Measurements from ENCODE around the gene ITGA1. TPM values are rescaled to one million over a fixed set of nuclear protein-coding genes. Genes with fewer than 3 reads are reported as not detected.
"Not testable (repeated sequence)": the region's sequence is repeated elsewhere in the genome, so short reads cannot be mapped to it uniquely, and the experiment has no call there.

The ITGA1 gene
- total RNA-seq, result 100 to 1,000 TPM; 129 to 136 TPM

DNA sequence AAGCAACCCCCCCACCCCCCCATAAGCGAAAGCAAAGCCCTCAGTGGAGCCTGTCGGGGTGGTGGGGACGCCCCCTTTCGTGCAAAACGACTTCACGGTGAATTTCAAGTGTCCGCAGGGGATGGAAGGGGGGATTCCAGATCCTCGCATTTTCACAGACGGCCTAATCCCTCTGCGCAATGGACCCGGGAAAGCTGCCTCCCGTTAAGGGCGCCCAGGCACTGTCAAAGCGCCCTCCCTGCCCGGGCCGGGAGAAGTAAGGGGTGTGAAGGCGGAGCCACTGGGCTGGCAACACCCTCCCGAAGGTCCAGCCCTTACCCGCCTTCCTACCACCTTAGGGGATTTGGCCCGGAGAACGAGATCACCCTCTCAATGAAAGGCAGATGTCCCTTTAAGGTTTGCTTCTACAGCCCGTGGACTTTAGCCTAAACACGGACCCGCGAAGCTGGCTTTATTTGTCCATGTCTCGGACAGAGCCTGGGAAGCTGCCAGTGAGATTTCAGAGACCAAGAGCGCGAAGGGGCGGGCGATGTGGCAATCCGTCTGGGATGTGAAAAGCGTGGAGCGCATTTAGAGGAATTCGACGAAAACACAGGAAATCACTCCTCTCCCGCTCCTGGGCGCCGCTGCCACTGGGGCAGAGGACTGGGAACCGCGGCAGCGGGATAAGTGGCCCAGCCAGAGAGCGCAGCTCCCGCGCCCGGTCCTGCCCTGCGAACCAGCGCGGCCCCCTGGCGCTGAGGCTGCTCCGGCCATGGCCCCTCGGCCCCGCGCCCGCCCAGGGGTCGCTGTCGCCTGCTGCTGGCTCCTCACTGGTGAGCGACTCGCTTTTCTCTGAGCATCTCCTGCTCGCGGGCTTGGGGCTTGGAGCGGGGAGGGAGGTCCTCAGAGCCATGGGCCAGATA, at the start of gene ITGA1, which contains the start of gene PELO:
ITGA1 (plus strand) TSS at position 317 of the 905 bp plus-strand sequence; CDS start at position 755, 438 bp downstream.
PELO (plus strand) TSS at position 317 of the 905 bp plus-strand sequence. CDS start 12,479 bp downstream, outside the sequence.
- Mint-ChIP-seq H3K4me1 (ENCODE audit: low read depth in 2 of 2) (peaks cover 44 to 52% of the 10 kb centered on the region in 2 donors), H3K27ac (peak within 1 kb of the TSS; percentile 72 to 98), H3K9me3 (peaks cover 4% of the 10 kb centered on the region), H3K4me3 (peak within 1 kb of the TSS; percentile 80), H3K27me3 (peaks cover 2 to 18% of the 10 kb centered on the region in 2 donors), H3K36me3 (peaks cover 21% of the 10 kb centered on the region)
- DNase-seq (ENCODE audit: low spot score) (peak; percentile 89), ATAC-seq (peak; percentile 90 to 94)

DNA sequence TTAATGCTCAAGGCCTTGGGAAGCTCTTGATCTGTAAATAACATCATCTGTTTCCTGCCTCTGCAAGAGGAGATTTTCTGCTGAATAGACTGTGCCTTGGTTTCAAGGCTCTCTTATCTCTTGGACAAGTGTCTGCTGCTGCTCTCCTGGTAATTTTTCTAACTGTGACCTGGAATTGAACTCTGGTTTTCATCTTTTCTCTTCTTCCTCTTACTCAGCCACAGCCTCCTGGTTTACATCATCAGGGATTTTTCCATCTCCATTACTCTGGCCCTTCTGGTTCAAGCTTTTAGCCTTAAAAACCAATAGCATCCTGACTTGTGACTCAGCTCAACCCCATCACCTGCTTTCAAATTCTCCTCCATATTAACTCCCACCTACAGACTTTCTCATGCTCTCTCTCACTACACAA, 49.6 kb upstream of the ITGA1 start:
- H3K4me3 Mint-ChIP-seq, result peak overlapping the region; percentile 9

DNA sequence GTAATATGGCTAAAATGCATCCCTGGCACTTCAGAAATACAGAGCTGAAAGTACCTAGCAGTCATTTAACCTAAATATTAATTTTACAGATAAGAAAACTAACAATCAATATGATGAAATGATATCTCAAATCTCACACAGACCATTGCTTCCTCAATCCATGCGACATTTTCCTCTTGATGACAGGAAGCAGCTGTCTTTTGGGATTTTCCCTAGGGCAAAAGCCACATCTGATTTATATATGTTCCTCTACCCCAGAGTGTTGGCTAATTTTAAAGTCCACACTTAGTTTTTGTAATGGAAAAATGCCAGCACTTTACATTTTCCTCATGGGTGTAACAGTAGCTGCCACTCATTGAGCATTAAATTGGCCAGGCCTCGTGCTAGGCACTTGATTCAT, 47.7 kb upstream of the ITGA1 start:
- no peak overlapping the region for H3K4me3 Mint-ChIP-seq
- H3K36me3 Mint-ChIP-seq, result peaks cover 9% of the 10 kb centered on the region
- no peak for DNase-seq (ENCODE audit: low spot score)
- no peak for ATAC-seq
- no peak overlapping the region for H3K27ac Mint-ChIP-seq
- H3K4me1 Mint-ChIP-seq (ENCODE audit: low read depth in 2 of 2), result peaks cover 27 to 48% of the 10 kb centered on the region in 2 donors
- peaks cover 5% of the 10 kb centered on the region for H3K9me3 Mint-ChIP-seq
- peaks cover 3 to 7% of the 10 kb centered on the region in 2 donors for H3K27me3 Mint-ChIP-seq

More for the DNA sequence above, 49.6 kb upstream of the ITGA1 start:
- ATAC-seq (no peak), DNase-seq (ENCODE audit: low spot score) (no peak)
- Mint-ChIP-seq H3K4me1 (ENCODE audit: low read depth in 2 of 2) (peaks cover 15 to 30% of the 10 kb centered on the region in 2 donors), H3K36me3 (peaks cover 9% of the 10 kb centered on the region), H3K27me3 (peaks cover 3 to 7% of the 10 kb centered on the region in 2 donors), H3K27ac (no peak overlapping the region), H3K9me3 (peaks cover 5% of the 10 kb centered on the region)

DNA sequence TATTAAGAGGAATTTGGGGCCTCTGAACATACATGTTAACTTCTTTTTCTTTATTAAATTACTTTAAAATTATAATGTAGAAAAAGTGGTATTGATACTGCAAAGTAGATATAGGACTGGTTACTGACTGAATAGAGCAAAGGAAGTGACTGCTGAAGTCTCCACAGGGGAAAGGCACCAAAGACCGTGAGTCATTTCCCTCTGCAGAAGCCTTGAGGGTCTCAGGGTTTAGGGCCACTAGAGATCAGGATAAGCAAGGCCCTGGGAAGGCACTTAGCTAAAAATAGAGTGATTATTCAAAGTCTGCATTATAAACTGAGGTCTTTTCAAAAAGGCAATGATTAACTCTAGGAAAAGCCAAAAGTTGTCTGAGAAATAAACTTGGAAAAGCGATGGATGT, 44.7 kb upstream of the ITGA1 start:
- ATAC-seq (peak in 1 of 2 donors; percentile 76), DNase-seq (ENCODE audit: low spot score) (no peak)
- Mint-ChIP-seq H3K4me1 (ENCODE audit: low read depth in 2 of 2) (peaks cover 37 to 60% of the 10 kb centered on the region in 2 donors), H3K27me3 (peaks cover 3 to 7% of the 10 kb centered on the region in 2 donors), H3K36me3 (peaks cover 9% of the 10 kb centered on the region), H3K27ac (peak overlapping the region; percentile 64 to 81), H3K9me3 (peaks cover 8% of the 10 kb centered on the region), H3K4me3 (peak overlapping the region; percentile 88)

DNA sequence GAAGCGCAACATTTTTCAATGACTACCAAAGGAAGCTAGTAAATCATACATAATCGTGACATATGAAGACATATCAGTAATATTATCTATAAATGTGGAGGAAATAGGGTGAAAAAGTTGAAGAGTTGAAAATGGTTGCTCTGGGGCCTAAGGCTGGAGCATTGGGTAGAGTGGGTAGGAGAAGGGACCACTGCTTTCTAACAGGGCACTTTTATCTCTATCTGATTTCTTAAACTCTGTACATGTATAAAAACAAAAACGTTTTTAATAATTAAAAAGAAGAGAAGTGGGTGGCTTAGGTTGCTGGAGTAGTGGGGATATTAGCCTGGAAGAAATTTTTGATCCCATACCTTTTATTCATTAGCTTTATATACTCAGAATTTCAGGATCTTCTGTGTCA, 44.2 kb upstream of the ITGA1 start:
- Mint-ChIP-seq H3K27me3 (peaks cover 3 to 7% of the 10 kb centered on the region in 2 donors), H3K27ac (peak overlapping the region; percentile 64 to 81), H3K4me3 (peak overlapping the region; percentile 88), H3K36me3 (peaks cover 9% of the 10 kb centered on the region), H3K4me1 (ENCODE audit: low read depth in 2 of 2) (peaks cover 36 to 60% of the 10 kb centered on the region in 2 donors), H3K9me3 (peaks cover 3% of the 10 kb centered on the region)
- ATAC-seq (peak; percentile 2 to 44), DNase-seq (ENCODE audit: low spot score) (no peak)

DNA sequence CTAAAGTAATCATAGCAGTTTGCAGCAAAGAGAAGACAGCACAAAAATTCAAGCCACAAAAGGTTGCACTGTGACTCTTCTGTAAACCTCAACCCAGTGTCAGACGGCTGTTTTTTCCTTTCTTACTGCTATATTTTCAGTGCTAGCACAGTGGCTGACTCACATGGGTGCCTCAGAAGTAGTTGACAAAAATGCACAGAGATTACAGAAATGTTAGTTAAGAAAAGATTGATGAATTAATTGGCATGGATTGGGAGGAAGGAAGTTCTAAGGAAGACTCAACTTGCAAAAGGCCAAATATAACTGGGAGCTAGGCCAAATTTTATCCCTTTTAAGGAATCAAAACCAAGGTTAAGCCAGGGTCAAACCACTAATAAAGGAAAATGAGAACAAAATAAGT, 43.7 kb upstream of the ITGA1 start:
- H3K9me3 Mint-ChIP-seq, result peaks cover 3% of the 10 kb centered on the region
- peaks cover 41 to 63% of the 10 kb centered on the region in 2 donors for H3K4me1 Mint-ChIP-seq (ENCODE audit: low read depth in 2 of 2)
- H3K36me3 Mint-ChIP-seq, result peaks cover 8% of the 10 kb centered on the region
- peak; percentile 70 for DNase-seq (ENCODE audit: low spot score)
- H3K27me3 Mint-ChIP-seq, result peaks cover 3 to 7% of the 10 kb centered on the region in 2 donors
- peak overlapping the region; percentile 64 to 81 for H3K27ac Mint-ChIP-seq
- peak overlapping the region; percentile 88 for H3K4me3 Mint-ChIP-seq
- ATAC-seq, result peak; percentile 94 to 95

DNA sequence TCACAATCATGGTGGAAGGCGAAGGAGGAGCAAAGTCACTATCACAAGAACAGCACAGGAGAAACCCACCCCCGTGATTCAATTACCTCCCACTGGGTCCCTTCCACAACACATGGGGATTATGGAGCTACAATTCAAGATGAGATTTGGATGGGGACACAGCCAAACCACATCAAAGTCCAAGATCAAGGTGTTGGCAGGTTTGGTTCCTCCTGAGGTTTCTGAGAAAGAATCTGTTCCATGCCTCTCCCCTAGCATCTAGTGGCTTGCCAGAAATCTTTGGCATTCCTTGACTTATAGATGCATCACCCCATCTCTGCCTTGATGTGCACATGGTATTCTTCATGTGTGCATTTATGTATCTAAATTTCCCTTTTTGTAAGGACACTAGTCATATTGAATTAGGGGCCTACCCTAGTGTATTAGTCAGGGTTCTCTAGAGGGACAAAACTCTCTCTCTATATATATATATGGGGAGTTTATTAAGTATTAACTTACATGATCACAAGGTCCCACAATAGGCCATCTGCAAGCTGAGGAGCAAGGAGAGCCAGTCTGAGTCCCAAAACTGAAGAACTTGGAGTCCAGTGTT, 42.8 kb upstream of the ITGA1 start:
- not testable (repeated sequence) for DNase-seq (ENCODE audit: low spot score); ATAC-seq; H3K36me3 Mint-ChIP-seq; H3K27me3 Mint-ChIP-seq; H3K4me3 Mint-ChIP-seq; H3K9me3 Mint-ChIP-seq
- H3K4me1 Mint-ChIP-seq (ENCODE audit: low read depth in 2 of 2), result peaks cover 49 to 68% of the 10 kb centered on the region in 2 donors
- H3K27ac Mint-ChIP-seq, result peak overlapping the region; percentile 8 to 81

DNA sequence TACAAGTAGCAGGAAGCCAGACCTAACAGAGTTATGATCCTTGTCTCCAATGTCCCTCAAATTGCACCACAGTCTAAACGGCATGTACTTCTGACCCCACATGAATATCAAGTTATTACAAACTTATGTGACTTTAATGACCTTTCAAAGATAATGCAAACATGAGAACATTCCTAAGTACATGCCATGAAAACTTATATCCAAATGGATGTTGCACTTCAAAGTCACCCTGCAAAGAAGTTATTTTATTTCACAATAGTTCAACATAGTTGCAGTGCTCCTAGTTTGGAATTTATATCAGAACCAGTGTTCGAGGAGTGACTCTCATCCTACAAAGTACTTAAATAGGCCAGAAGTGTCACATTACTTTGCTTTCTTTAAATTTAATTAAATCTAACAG, 41.2 kb upstream of the ITGA1 start:
- H3K4me1 Mint-ChIP-seq (ENCODE audit: low read depth in 2 of 2), result peaks cover 52 to 68% of the 10 kb centered on the region in 2 donors
- H3K4me3 Mint-ChIP-seq, result no peak overlapping the region
- H3K9me3 Mint-ChIP-seq, result peaks cover 3% of the 10 kb centered on the region
- no peak for ATAC-seq
- DNase-seq (ENCODE audit: low spot score), result no peak
- no peak overlapping the region for H3K27ac Mint-ChIP-seq
- H3K27me3 Mint-ChIP-seq, result peaks cover under 1 to 3% of the 10 kb centered on the region in 2 donors
- peaks cover 5% of the 10 kb centered on the region for H3K36me3 Mint-ChIP-seq

DNA sequence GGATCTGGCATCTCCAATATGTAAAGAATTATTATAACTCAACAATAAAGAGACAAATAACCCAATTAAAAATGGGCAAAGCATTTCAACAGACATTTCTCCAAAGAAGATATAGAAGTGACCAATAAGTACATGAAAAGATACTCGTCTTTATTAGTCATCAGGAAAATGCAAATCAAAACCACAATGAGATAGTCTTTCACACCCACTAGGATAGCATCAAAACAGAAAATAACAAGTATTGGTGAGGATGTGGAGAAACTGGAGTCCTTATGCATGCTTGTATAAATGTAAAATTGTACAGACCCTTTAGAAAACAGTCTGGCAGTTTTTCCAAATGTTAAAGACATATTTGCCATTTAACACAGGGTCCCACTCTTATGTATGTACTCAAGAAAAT, 39.1 kb upstream of the ITGA1 start:
- H3K27me3 Mint-ChIP-seq, result peaks cover 5 to 6% of the 10 kb centered on the region in 2 donors
- ATAC-seq (peak; percentile 84 to 88), DNase-seq (ENCODE audit: low spot score) (no peak)
- H3K4me1 Mint-ChIP-seq (ENCODE audit: low read depth in 2 of 2), result peaks cover 51 to 52% of the 10 kb centered on the region in 2 donors
- H3K4me3 Mint-ChIP-seq, result peak overlapping the region; percentile 71
- peak overlapping the region; percentile 80 to 94 for H3K27ac Mint-ChIP-seq
- H3K36me3 Mint-ChIP-seq, result peaks cover 5% of the 10 kb centered on the region
- peaks cover 8% of the 10 kb centered on the region for H3K9me3 Mint-ChIP-seq

DNA sequence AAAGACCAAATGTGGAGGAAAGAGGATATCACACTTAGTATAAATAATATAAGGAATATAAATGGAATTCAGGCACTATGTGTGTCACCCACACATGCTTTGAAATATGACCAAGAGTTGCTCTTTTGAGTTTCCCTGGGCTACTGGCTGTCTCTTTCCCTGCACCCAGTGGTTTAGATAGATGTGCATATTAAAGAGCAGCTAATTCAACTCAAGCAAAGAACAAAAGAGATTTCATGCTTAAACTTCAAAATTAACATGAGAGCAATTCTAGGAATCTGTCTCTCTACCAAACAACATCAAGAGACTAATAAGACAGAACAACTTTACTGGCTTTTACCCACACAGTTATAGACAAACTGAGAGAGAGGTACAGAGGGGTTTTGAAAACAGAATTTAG, 38.0 kb upstream of the ITGA1 start:
- Mint-ChIP-seq H3K4me3 (peak overlapping the region; percentile 2), H3K27ac (peak overlapping the region; percentile 80 to 94), H3K4me1 (ENCODE audit: low read depth in 2 of 2) (peaks cover 47 to 51% of the 10 kb centered on the region in 2 donors), H3K36me3 (peaks cover 5% of the 10 kb centered on the region), H3K9me3 (peaks cover 8% of the 10 kb centered on the region), H3K27me3 (peaks cover 9 to 10% of the 10 kb centered on the region in 2 donors)
- ATAC-seq, result no peak
- no peak for DNase-seq (ENCODE audit: low spot score)

DNA sequence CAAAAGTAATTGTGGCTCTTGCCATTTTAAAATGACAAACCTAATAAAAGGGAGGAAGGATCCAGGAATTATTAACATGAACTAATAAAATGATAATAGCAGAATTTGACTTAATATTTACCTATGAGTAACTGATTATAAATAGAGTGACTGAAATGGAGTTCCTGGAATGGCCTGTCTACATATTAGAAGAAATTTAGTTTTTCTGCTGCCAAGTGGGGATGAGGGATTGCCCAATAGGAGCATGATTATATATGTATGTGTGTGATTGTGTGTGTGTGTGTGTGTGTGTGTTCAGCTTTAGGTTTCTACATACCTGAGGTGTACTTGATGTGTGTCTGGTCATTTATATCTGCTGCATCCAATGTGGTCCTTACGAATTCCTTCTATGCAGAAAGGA, 36.6 kb upstream of the ITGA1 start:
- Mint-ChIP-seq H3K4me3 (no peak overlapping the region), H3K36me3 (no peaks in the 10 kb centered on the region), H3K27ac (peak overlapping the region in 1 of 2 donors; percentile 6), H3K27me3 (peaks cover 9 to 10% of the 10 kb centered on the region in 2 donors), H3K9me3 (peaks cover 5% of the 10 kb centered on the region), H3K4me1 (ENCODE audit: low read depth in 2 of 2) (peaks cover 33 to 40% of the 10 kb centered on the region in 2 donors)
- DNase-seq (ENCODE audit: low spot score), result no peak
- ATAC-seq, result no peak

DNA sequence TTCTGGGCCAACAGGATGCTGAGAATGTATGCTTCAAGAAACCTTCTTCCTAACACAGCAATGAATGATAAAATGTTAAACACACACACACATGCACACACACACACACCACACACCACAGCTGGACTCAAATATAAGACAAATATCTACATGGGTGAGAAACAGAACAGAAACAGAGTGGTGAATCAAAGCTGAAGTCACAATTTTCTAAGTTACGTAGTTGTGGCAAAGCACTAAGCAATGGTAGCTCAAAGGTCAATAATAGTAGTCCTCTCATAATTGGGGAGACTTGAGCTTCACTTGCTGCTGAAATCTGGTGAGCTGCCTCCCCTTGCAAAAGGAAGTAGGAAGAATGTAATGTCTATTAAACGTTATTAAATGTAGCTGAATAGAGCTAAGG, 33.7 kb upstream of the ITGA1 start:
- ATAC-seq (no peak), DNase-seq (ENCODE audit: low spot score) (no peak)
- no peak overlapping the region for H3K27ac Mint-ChIP-seq
- H3K36me3 Mint-ChIP-seq, result no peaks in the 10 kb centered on the region
- H3K9me3 Mint-ChIP-seq, result peaks cover 5% of the 10 kb centered on the region
- peaks cover 19 to 33% of the 10 kb centered on the region in 2 donors for H3K4me1 Mint-ChIP-seq (ENCODE audit: low read depth in 2 of 2)
- no peak overlapping the region for H3K4me3 Mint-ChIP-seq
- peaks cover 9 to 10% of the 10 kb centered on the region in 2 donors for H3K27me3 Mint-ChIP-seq

DNA sequence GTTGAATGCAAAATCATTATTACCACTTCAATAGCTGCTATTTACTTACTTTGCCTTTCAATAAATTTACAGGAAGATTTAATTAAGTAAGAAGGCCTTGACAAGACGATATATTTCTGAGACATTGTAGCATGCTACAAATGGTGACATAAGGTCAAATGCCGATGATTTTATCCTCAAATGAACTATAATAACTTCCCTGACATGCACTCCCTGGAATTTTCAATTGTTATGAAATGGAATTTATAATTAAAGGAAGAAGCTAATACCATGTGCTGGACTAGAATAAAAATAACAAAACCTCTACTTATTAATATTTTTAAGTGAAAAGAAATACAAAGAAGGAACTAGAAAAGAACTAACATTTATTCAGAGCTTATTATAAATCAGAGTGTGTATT, 30.2 kb upstream of the ITGA1 start:
- H3K27ac Mint-ChIP-seq, result no peak overlapping the region
- no peak overlapping the region for H3K4me3 Mint-ChIP-seq
- H3K4me1 Mint-ChIP-seq (ENCODE audit: low read depth in 2 of 2), result peaks cover 16 to 25% of the 10 kb centered on the region in 2 donors
- no peaks in the 10 kb centered on the region for H3K36me3 Mint-ChIP-seq
- ATAC-seq, result no peak
- peaks cover 9 to 10% of the 10 kb centered on the region in 2 donors for H3K27me3 Mint-ChIP-seq
- DNase-seq (ENCODE audit: low spot score), result no peak
- H3K9me3 Mint-ChIP-seq, result peaks cover 7% of the 10 kb centered on the region
